ENCODE measurements around the gene PHETA2. TPM values are rescaled to one million over a fixed set of nuclear protein-coding genes. Genes with fewer than 3 reads are reported as not detected.

The PHETA2 gene, protein sequence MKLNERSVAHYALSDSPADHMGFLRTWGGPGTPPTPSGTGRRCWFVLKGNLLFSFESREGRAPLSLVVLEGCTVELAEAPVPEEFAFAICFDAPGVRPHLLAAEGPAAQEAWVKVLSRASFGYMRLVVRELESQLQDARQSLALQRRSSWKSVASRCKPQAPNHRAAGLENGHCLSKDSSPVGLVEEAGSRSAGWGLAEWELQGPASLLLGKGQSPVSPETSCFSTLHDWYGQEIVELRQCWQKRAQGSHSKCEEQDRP
- total RNA-seq (2014; rRNA removed; shearing (Covaris generic)): 1.5 and 1.8 TPM in 2 replicates
- polyA plus RNA-seq (2014; cell fraction: nucleus; rRNA removed): 3.0 TPM in 2 replicates

DNA sequence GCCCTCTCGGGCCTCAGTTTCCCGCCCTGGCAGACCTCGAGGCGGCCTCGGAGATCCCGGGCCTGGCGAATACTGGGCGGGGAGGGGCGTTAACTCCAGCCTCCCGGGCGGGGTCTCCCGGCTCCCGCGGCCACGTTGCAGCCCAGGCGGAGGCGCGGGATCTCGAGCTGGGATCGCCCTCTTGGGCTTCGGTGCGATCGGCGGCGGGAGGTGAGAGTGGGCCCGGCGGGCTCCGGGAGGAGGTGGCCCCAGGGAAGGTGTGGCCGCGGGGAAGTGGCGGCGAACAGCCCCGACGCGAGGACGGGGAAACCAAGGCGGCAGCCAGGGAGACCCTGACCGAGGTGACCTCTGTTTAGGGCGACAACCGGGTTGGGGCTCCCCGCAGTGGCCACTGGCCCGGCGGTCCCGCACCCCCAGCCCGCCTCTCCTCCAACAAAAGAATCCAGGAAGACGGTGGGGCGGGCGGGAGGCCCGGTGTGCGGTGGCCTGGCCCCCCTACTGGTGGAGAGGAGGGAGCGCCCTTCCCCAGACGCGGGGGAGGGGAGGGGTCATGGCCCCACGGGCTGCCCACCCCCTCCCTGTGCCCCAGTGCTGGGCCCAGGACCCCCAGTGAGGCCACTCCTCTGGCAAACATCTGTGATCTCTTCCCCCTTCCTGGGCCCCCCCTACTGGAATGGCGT is at the start of gene PHETA2:
TSS of gene PHETA2 (plus strand) at position 117 of the 680 bp plus-strand sequence. CDS start 3,046 bp downstream, outside the sequence.
- DNase-seq (ENCODE audit: extremely low read depth, low read depth): no peak

DNA sequence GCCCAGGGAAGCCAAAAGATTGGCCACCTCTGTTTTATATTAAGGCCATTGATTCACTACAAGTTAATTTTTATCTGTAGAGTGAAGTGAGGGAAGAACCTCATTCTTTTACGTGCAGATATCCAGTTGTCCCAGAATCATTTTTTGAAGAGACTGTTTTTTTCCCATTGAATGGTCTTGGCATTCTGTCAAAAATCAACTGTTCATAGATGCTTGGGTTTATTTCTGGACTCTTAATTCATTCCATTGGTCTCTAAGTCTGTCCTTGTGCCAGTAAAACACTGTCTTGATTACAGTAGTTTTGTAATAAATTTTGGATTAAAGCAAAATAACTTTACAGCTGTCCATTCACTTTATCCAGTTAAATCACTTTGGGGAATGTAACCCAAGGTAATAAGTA is 48.6 kb upstream of the PHETA2 start:
- no peak for DNase-seq (ENCODE audit: extremely low read depth, low read depth)

DNA sequence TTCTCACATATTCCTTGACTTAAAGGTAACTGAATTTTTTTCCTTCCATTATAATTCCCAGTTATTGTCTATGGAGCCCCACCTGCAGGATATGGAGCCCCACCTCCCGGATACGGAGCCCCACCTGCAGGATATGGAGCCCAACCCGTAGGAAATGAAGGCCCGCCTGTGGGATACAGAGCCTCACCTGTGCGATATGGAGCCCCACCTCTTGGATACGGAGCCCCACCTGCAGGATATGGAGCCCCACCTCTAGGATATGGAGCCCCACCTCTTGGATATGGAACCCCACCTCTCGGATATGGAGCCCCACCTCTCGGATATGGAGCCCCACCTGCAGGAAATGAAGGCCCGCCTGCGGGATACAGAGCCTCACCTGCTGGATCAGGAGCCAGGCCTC is 47.3 kb upstream of the PHETA2 start:
- no peak for DNase-seq (ENCODE audit: extremely low read depth, low read depth)

DNA sequence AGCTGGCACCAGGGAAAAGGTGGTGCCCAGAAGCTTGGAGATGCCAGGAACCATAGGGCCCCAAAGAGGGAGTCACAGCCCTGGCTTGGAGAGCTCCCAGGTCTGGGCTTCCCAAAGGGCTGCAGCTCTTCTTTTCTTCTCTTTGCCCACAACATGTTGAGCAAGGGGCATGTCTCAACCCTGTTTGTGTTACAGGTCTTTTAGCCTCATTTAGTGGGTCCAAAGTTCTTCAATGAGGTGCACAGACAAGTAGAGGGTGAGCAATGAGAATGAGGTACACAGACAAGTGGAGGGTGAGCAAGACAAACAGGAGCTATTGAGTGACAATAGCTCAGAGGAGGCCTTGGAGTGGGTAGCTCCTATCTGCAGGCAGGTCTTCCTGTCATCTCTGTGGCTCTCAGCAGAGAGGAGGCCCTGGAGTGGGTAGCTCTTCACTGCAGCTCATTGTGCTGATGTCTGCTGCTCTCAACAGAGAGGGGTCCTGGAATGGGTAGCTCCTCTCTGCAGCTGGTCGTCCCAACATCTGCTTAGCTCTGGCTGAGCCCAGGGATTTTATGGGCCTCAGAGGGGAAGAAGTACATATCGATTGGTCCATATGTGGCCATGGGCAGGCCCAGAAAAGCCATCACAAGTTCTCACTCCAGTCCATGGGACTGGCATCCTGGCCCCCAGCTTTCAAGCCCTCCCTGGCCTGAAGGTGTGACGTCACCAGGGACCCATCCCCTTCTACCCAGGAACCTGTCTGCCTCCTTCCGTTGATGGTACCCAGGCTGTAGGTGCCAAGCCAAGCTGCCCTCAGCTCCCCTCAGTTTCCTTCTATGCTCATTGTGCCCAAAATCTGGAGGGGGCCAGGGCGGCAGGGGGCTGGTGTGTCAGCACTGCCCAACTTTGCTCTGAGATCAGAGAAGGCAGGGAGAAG is 40.5 kb upstream of the PHETA2 start:
- DNase-seq (ENCODE audit: extremely low read depth, low read depth): no peak

DNA sequence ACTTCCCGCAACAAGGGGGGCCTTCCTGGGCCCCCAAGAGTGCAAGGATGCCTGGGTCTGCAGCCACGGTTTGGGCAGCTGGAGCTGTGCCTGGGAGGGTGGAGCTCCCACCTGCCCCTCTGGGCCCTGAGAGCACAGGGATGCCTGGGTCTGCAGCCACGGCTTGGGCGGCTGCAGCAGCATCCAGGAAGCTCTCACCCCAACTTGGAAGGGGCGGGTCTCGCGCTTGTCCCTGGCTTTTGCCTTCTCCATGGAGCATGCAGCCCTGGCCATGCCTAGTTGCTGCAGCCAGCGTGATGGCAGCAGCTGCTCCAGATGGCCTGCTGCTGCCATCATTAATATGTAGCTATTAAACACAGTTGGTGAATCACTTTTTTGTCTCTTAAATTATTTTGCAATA is 38.8 kb upstream of the PHETA2 start:
- DNase-seq (ENCODE audit: extremely low read depth, low read depth): no peak

DNA sequence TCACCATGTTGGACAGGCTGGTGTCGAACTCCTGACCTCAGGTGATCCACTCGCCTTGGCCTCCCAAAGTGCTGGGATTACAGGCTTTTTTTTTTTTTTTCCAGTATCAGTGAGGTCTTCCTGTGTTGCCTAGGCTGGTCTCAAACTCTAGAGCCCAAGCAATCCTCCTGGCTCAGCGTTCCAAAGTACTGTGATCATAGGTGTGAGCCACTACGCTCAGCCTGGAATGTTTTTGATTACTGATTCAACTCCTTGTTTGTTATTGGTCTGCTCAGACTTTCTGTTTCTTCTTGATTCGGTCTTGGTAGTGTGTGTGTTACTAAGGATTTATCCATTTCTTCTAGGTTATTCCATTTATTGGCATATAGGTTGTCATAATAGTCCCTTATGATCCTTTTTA is 34.8 kb upstream of the PHETA2 start:
- no peak for DNase-seq (ENCODE audit: extremely low read depth, low read depth)

DNA sequence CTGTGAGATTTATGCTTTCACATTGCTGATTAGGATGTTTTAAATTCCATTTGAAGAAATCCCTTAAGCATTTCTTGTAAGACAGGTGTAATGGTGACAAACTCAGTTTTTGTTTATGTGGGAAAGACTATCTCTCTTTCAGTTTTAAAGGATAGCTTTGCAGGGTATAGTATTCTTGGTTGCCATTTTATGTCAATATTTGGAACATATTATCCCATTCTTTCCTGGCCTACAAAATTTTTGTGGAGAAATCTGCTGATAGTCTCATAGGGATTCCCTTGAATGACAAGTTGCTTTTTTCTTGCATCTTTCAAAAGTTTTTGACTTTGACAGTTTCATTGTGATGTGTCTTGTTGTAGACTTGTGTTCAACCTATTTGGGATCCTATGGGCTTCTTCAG is 32.3 kb upstream of the PHETA2 start:
- no peak for DNase-seq (ENCODE audit: extremely low read depth, low read depth)

DNA sequence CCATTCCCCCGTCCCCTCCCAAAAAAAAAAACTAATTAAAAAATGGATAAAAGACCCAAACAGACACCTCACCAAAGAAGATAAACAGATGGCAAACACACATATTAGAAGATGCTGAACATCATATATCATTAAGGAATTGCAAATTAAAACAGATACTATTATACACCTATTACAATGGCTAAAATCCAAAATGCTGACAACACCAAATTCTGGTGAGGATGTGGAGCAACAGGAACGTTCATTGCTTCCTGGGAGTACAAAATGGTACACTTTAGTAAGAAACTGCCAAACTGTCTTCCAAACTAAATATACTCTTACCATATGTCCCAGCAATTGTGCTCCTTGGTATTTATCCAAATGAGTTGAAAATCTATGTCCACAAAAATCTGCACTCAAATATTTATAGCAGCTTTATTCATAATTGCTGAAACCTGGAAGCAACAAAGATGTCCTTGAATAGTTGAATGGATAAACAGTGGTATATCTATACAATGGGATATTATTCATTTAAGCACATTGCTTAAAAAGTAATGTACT is 23.3 kb upstream of the PHETA2 start:
- no peak for DNase-seq (ENCODE audit: extremely low read depth, low read depth)

DNA sequence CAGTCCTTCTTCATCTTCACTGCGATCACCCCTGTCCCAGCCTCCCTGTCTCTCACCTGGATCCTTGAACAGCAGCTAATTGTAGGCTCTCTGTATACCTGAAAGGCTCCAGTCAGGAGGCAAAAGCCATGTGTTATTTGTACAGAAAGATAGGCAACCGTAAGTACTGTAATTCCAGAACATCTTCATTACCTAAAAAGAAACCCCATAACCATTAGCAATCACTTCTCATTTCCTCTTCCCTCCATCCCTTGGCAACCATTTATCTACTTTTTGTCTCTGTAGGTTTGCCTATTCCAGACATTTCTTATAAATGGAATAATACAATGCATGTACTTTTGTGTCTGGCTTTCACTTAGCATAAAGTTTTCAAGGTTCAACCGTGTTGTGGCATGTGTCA is 21.3 kb upstream of the PHETA2 start:
- no peak for DNase-seq (ENCODE audit: extremely low read depth, low read depth)

DNA sequence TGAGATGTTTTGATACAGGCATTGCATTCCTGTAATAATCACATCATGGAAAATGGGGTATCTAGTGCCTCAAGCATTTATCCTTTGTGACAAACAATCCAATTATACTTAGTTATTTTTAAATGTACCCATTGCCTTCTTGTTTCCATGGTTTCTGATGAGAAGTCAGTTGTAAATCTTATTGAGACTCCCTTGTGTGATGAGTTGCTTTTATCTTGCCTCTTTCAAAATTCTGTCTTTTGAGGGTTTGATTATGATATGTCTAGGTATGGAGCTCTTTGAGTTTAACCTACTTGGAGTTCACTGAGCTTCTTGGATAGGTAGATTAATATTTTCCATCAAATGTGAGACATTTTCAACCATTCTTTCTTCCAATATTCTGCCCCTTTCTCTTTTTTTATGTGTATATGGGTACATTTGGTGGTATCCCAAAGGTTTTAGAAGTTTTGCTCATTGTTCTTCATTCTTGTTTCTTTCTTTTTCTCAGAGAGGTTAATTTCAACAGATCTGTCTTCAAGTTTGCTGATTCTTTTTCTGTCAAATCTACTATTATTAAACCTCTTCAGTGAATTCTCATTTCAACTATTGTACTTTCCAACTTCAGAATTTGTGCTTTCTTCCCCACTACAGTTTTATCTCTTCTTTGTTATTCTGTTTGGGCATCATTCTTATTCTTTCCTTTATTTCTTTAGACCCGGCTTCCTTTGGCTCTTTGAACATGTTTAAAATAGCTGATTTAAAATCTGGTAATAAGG is 17.1 kb upstream of the PHETA2 start:
- DNase-seq (ENCODE audit: extremely low read depth, low read depth): no peak

DNA sequence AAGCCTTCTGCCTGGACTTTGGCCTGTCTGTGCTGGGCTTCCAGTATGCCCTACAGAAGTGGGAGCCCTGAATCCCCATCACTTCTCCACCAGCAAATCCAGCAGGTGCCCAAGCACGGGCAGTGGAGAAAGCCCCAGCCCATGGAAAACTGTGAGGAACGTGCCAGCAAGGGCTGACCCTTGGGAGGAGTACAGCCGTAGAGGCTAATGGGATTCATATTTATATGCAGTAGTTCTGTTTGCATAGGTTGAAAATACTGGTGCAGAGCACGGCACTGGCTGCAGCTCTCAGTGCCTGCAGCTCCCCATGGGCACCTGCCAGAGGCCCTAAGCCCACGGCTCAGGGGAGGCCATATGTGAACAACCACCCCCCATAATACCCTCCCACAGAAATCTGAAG is 13.6 kb upstream of the PHETA2 start:
- no peak for DNase-seq (ENCODE audit: extremely low read depth, low read depth)

DNA sequence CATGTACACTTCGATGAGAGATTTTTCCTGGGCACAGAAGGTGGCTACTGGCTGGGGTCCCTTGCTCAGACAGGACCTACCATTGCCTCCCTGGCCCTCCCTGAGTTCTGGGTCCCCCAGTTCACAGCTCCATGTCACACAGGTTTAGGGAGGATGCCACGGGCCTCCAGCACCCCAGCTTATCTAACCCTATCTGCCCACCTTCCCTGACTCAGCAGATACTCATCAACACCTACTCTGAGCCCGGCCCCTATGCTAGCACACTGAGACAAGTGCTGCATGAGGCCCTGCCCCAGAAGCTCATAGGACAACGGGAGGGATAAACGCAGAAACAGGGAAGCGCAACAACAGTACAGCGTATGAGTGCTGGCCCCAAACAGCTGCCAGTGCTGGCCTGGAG is 13.0 kb upstream of the PHETA2 start:
- DNase-seq (ENCODE audit: extremely low read depth, low read depth): no peak

DNA sequence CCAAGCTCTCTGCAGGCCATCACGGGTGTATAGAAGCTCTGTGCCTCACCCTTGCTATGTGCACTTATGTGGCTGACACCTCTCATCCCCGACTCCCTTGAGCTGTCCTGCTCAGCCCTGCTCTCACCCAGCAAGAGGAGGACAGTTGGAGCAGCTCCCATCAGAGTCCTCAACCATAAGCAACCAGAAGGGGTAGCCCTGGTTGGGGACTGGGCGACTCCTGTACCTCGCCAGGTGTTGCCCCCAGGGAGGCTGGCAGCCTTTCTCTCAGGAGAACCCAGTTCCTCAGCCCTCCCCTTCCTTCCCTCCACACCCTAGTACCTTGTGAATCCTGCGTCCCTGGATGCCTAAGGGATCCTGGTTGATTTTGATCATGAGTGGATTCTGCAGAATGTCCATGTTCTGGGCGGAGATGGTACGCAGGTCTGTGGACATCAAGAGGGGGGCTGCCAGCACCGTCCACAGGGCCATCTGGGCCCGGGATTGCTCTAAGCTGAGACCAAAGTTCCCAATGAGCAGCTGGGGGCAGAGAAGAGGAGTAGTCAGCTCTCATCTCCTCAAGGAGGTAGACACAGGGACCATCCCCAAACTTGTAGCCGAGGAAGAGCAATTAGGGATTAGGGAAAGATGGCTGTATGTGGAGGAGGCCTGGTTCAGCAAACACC is 11.4 kb upstream of the PHETA2 start:
- no peak for DNase-seq (ENCODE audit: extremely low read depth, low read depth)

DNA sequence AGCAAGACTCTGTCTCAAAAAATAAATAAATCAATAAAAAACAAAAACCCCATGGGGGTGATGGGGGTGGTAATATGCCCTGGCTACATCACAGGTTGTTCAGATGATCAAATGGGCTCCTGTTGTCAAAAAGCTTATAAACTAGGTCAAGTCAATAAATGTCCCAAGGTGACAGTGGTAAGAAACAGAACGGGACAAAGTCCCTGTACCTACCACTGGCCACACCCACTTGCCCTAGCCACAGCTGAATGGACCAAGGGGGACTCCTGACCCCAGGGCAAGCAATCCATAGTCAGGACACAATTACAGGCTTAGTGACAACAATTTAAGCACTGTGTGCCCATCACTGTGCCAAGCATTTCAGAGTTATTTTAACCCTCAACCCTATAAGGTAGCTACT is 9.4 kb upstream of the PHETA2 start:
- no peak for DNase-seq (ENCODE audit: extremely low read depth, low read depth)

DNA sequence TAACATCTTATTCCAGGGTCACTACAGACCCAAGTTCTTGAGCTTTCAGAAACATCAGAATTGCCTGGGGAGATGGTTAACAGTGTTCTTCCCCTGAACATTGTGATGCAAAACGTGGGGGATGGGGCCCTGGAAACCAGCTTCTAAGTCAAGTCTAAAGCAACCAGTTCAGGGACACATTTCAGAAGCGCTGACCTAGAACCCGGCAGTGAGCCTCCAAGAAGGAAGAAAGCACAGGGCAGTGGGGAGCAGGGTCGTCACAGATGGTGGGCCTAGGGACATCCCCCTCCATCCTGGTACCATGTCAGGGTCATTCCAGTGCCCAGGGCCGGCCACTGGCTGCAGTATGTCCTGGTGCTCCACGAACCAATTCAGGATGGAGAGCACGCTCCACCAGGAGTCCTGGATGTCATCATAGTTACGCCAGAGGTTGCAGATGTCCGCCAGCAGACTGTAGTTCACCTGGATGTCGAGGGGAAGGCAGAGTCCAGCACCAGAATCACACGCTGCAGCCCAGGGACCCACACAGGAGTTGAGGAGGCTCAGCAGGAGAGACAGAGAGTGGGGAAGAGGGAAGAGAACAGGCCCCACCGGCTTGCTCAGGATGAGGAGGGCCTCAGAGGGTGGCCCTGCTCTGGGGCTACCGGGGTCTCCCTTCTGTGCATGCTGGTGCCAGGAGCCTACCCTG is 8.5 kb upstream of the PHETA2 start:
- no peak for DNase-seq (ENCODE audit: extremely low read depth, low read depth)

DNA sequence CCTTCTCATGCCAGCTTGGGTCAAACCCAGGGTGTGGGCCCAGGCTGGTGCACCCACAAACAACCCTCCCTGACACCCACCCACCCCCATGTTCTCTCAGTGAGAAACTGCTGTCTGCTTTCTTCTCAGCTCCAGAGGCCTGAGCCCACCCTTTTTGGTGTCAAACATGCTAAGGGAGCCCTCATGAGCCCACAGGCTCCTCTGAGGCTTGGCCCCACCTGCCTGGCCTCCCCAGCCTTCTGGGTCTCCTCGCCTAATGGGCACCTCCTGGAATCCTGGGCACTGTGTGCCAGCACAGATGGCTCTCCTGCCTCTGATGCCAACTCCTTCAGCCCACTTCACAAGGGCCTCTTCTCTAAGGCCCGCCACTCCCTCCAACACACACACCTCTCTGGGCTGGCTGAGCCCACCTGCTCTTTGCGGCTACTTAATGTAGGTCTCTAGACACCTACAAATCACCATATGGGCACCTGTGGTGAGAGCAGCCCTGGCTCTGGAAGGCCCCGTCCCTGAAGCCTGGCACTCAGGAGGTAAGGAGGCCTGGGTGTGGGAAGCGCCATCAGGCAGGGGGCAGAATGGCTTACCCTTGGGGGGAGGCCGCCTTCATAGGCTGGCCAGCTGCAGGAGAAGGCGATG is 7.8 kb upstream of the PHETA2 start:
- DNase-seq (ENCODE audit: extremely low read depth, low read depth): no peak

DNA sequence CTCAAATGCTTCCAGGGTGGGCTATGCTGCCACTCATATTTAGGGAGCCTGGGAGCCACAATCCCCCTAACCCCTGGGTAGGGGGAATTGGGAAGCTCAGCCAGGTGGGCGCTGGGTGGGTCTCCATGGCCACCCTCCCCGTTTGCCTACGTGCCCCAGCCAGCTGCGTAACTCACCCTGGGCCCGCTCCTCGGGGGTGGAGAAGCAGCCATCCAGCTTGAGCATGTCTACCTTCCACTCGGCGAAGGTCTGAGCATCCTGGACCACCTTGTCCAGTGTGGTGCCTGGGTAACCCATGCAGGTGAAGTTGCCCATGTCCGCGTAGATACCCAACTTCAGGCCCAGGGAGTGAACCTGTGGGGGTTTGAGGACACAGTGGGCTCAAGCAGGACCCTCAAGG is 7.1 kb upstream of the PHETA2 start:
- DNase-seq (ENCODE audit: extremely low read depth, low read depth): no peak

DNA sequence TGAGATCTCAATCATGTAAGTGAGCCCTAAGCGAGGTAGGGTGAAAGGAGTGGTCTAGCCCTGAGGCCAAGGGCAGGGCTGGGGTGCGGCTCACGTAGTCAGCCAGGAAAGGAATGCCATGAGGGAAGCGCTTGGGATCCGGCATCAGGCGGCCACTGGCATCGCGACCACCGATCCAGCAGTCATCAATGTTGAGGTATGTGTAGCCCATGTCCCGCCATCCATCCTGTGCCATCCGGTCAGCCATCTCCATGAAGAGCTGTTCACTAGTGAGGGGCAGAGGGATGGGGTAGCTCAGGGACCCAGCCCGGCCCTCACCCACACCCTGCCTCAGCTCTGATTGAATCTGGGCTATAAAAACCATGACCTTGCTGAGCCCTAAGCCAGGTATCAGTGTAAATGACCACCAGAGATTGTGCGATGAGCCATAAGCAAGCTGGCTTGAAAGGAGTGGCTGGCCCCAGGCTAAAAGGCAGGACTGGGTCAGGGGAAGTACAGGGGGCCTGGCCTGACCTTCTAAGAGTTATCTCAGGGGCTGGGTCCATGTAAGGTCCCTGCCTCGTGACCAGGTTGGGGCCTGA is 6.3 kb upstream of the PHETA2 start:
- DNase-seq (ENCODE audit: extremely low read depth, low read depth): no peak
